GM12878 (cell line): Measurements from ENCODE around the gene LTC4S. TPM values are rescaled to one million over a fixed set of nuclear protein-coding genes. Genes with fewer than 3 reads are reported as not detected.
A peak's percentile ranks its signal among the peaks of the same experiment; 100 is the strongest.

ENCODE experiments used
- ATAC-seq: fragments of 200-7000 bp; cut with Tn5 transposase; 3 replicates; pipeline ENCODE4 v1.9.1; 2020; ENCODE audit warnings: mild to moderate bottlenecking, moderate library complexity
- BruUV-seq: library from RNA; stranded (reverse); fragments of 400-500 nt; replicated peaks from 2 replicates; lab custom pipeline; 2021; lab: Mats Ljungman, UMichigan
- CTCF ChIA-PET: fragments of 300-600 bp; sonication (Branson Sonifier 250); formaldehyde crosslinking; extraction: SDS; loops from one replicate; lab custom pipeline; 2021; ENCODE audit warnings: inconsistent platforms; lab: Yijun Ruan, JAX
- POLR2A ChIA-PET: fragments of 350-600 bp; formaldehyde crosslinking; extraction: SDS; loops from one replicate; lab custom pipeline; 2021; ENCODE audit warnings: inconsistent platforms; lab: Charles Lee
- RAD21 ChIA-PET: fragments of 300-600 bp; sonication (Branson Sonifier 250); formaldehyde crosslinking; loops from one replicate; lab custom pipeline; 2023; ENCODE audit warnings: antibody characterized with exemption; ENCODE audit not compliant: unreplicated experiment; lab: Charles Lee
- SMC1A ChIA-PET: fragments of 300-600 bp; sonication (Branson Sonifier 250); formaldehyde crosslinking; loops from one replicate; lab custom pipeline; 2023; ENCODE audit not compliant: unreplicated experiment, uncharacterized antibody; lab: Charles Lee
- DNase-seq: peaks from one replicate; pipeline ENCODE4 v3.0.0-alpha.2; 2011; ENCODE audit warnings: low read depth, low spot score
- FAIRE-seq: peaks from 3 replicates; lab custom pipeline; 2011; peaks lifted over from hg19 to GRCh38; lab: Jason Lieb, UNC
- H2AFZ ChIP-seq: 2 replicates; pipeline ENCODE4 v1.6.0; 2011; ENCODE audit warnings: low read depth, low read length, control low read depth; ENCODE audit not compliant: control insufficient read depth
- H3K27ac ChIP-seq: 2 replicates; pipeline ENCODE4 v1.5.1; 2011; ENCODE audit warnings: control low read depth; ENCODE audit not compliant: control insufficient read depth, insufficient read depth
- H3K27me3 ChIP-seq, 2 experiments: replicated peaks in 1 of 2; 2 replicates each; pipeline versions ENCODE4 v1.6.0 to v1.6.1; 2011; ENCODE audit warnings: low read length in 1 of 2; ENCODE audit not compliant: control insufficient read depth in 2 of 2, insufficient read depth in 2 of 2
- H3K36me3 ChIP-seq, 2 experiments: 2 replicates each; pipeline ENCODE4 v1.5.1; 2011; ENCODE audit warnings: low read length in 1 of 2; ENCODE audit not compliant: control insufficient read depth in 2 of 2, insufficient read depth in 2 of 2
- H3K4me1 ChIP-seq: 2 replicates; pipeline ENCODE4 v1.6.1; 2011; ENCODE audit warnings: mild to moderate bottlenecking, low read length, moderate library complexity, mixed read lengths; ENCODE audit not compliant: control insufficient read depth, insufficient read depth
- H3K4me2 ChIP-seq: 2 replicates; pipeline ENCODE4 v1.6.0; 2011; ENCODE audit warnings: control low read depth; ENCODE audit not compliant: control insufficient read depth, insufficient read depth
- H3K4me3 ChIP-seq: fragments of 200-600 bp; sonication (generic); 2 replicates; pipeline ENCODE4 v1.5.1; 2016
- H3K79me2 ChIP-seq: 2 replicates; pipeline ENCODE4 v1.6.0; 2011; ENCODE audit warnings: low read length; ENCODE audit not compliant: control insufficient read depth, insufficient read depth
- H3K9ac ChIP-seq: 2 replicates; pipeline ENCODE4 v1.8.0; 2011; ENCODE audit warnings: low read length, control low read depth, mixed read lengths; ENCODE audit not compliant: control insufficient read depth, insufficient read depth
- H3K9me3 ChIP-seq: replicated peaks from 3 replicates; pipeline ENCODE4 v1.5.1; 2011; ENCODE audit warnings: mild to moderate bottlenecking, low read length; ENCODE audit not compliant: control insufficient read depth, insufficient read depth
- H4K20me1 ChIP-seq: 2 replicates; pipeline ENCODE4 v1.6.0; 2011; ENCODE audit not compliant: control insufficient read depth, insufficient read depth
- CHD1 ChIP-seq: IDR thresholded peaks from 2 replicates; pipeline ENCODE4 v1.6.1; 2012; ENCODE audit warnings: low read depth, low read length, improper control_type of control experiment
- CHD2 ChIP-seq: IDR thresholded peaks from 2 replicates; pipeline ENCODE4 v1.6.1; 2011; ENCODE audit warnings: low read depth, low read length, improper control_type of control experiment, borderline replicate concordance
- EGR1 ChIP-seq, 2 experiments: IDR thresholded peaks; 1 replicate in 1 of 2; 2 replicates in 1 of 2; pipeline ENCODE4 v1.6.1; 2011 to 2012; ENCODE audit warnings: low read depth in 2 of 2, low read length in 2 of 2, borderline replicate concordance in 1 of 2, mild to moderate bottlenecking in 1 of 2, moderate library complexity in 1 of 2
- EZH2 ChIP-seq: IDR thresholded peaks from 2 replicates; pipeline ENCODE4 v1.6.1; 2012; ENCODE audit warnings: low read depth, mild to moderate bottlenecking, control low read depth, inconsistent platforms, low read length, borderline replicate concordance; ENCODE audit not compliant: control insufficient read depth
- IKZF2 ChIP-seq, 2 experiments: fragments of 450-650 bp; IDR thresholded peaks; 2 replicates each; pipeline ENCODE4 v1.6.1; 2017; ENCODE audit warnings: mild to moderate bottlenecking in 2 of 2, moderate library complexity in 2 of 2
- IRF5 ChIP-seq: fragments of 450-650 bp; IDR thresholded peaks from 2 replicates; pipeline ENCODE4 v1.6.1; 2017; ENCODE audit warnings: borderline replicate concordance
- MEF2B ChIP-seq: fragments of 450-650 bp; IDR thresholded peaks from 2 replicates; pipeline ENCODE4 v1.6.1; 2018; ENCODE audit warnings: mild to moderate bottlenecking, moderate library complexity; ENCODE audit not compliant: partially characterized antibody, poor library complexity, severe bottlenecking
- NRF1 ChIP-seq: conservative IDR thresholded peaks from 2 replicates; pipeline ENCODE4 v1.6.1; 2011; ENCODE audit warnings: mild to moderate bottlenecking, low read depth, low read length, improper control_type of control experiment
- PBX3 ChIP-seq: IDR thresholded peaks from 2 replicates; pipeline ENCODE4 v1.6.1; 2011; ENCODE audit warnings: mild to moderate bottlenecking, low read depth, low read length, moderate library complexity; ENCODE audit not compliant: insufficient replicate concordance
- POU2F2 ChIP-seq: IDR thresholded peaks from 3 replicates; pipeline ENCODE4 v1.6.1; 2011; ENCODE audit warnings: low read depth, mild to moderate bottlenecking, low read length, borderline replicate concordance
- SKIL ChIP-seq: fragments of 450-650 bp; IDR thresholded peaks from 2 replicates; pipeline ENCODE4 v1.6.1; 2017; ENCODE audit warnings: mild to moderate bottlenecking, low read depth, inconsistent platforms; ENCODE audit not compliant: poor library complexity, severe bottlenecking
- STAT3 ChIP-seq: IDR thresholded peaks from 2 replicates; pipeline ENCODE4 v1.6.1; 2011; ENCODE audit warnings: low read depth, low read length, improper control_type of control experiment
- ZNF687 ChIP-seq: fragments of 450-650 bp; IDR thresholded peaks from 2 replicates; pipeline ENCODE4 v1.6.1; 2017; ENCODE audit warnings: mild to moderate bottlenecking, moderate library complexity
- WGBS: methylation state at CpG from one replicate; pipeline ENCODE4 v1.1.6; 2016; ENCODE audit warnings: low lambda C conversion rate; ENCODE audit not compliant: insufficient replicate concordance, insufficient coverage; ENCODE audit errors: missing lambda C conversion rate; 5-methylcytosine and 5-hydroxymethylcytosine counted together
- in situ Hi-C: fragments of 300-500 bp; cut with MboI; formaldehyde crosslinking; loops from 9 replicates; pipeline ENCODE4 v1.14.3; 2018; ENCODE audit warnings: mixed read lengths
- intact Hi-C: fragments of 100-400 bp; cut with micrococcal nuclease; formaldehyde crosslinking; loops from one replicate; pipeline ENCODE4 v1.14.2; 2022; ENCODE audit not compliant: unreplicated experiment
- polyA plus RNA-seq, 11 experiments: library from polyadenylated mRNA; depleted of rRNA in 4 of 11; unstranded in 6 of 11; stranded (reverse) in 5 of 11; fragments of >200 nt; fragmentation: Nextera tagmentation in 4 of 11; fragmentation: Illumina TruSeq in 1 of 11; extraction: Ambion mirVana in 4 of 11; extraction: Trizol in 1 of 11; gene quantifications; 1 replicate in 1 of 11; 2 replicates in 10 of 11; pipeline versions ENCODE4 v1.2.1 to v1.2.3, GENCODE V29; 2011 to 2016; ENCODE audit warnings: inconsistent platforms in 2 of 11, missing spikeins in 2 of 11, low read depth in 1 of 11
- total RNA-seq, 4 experiments: library from RNA; depleted of rRNA in 3 of 4; stranded (reverse); fragments of >200 nt in 3 of 4; fragmentation: Illumina TruSeq in 1 of 4; extraction: Trizol in 1 of 4; gene quantifications; 2 replicates each; pipeline versions ENCODE4 v1.2.1 to v1.2.3, GENCODE V29; 2013 to 2021

The LTC4S gene
- total and polyA plus RNA-seq, 10 of the 15 experiments (the other 5 are each of a cell fraction or from before 2014, with no cell fraction given), result 0.78 to 3.6 (median 1.8) TPM; not detected in 5

- WGBS, result 92% methylated on average over 2 of the region's 3 CpGs
- intact Hi-C loops, result no loop called here
- POLR2A ChIA-PET, result no interaction called here
- TF ChIP-seq PBX3 (no peak), IRF5 (no peak), STAT3 (no peak), IKZF2 (IDR thresholded peaks at IDR 0.05) (no peak), EGR1 (IDR thresholded peaks at IDR 0.05; ENCODE audit: borderline replicate concordance in 1 of 2, low read depth in 2 of 2, low read length in 2 of 2) (no peak), POU2F2 (no peak), SKIL (no peak), CHD2 (no peak), EZH2 (no peak), NRF1 (no peak), ZNF687 (no peak), MEF2B (no peak), CHD1 (no peak)
These were observed 789 bp downstream of the LTC4S start for GRCh38 chr5:179794575-179794974.

More at GRCh38 chr5:179794575-179794974, 789 bp downstream of the LTC4S start:
- peaks cover 23% of the 10 kb centered on the region for H3K4me1 ChIP-seq
- H3K79me2 ChIP-seq, result no peaks in the 10 kb centered on the region
- no peak overlapping the region for H3K4me3 ChIP-seq
- no peak overlapping the region for H3K27ac ChIP-seq
- ChIA-PET SMC1A (interaction anchor here (0.9 to 1.2 kb wide), 3 partner anchors 9 to 133 kb away, joined by 3 read pairs; no protein-coding TSS in a partner anchor), RAD21 (interaction anchor here (1.3 to 1.5 kb wide), 2 partner anchors 31 to 115 kb away, joined by 5 to 7 read pairs; no protein-coding TSS in a partner anchor), CTCF (interaction anchor here (0.7 to 2.9 kb wide), 3 partner anchors 13 to 32 kb away, joined by 3 to 14 read pairs (median 3); no protein-coding TSS in a partner anchor)
- no peak overlapping the region for H2AFZ ChIP-seq
- peak overlapping the region; percentile 96 for H3K4me2 ChIP-seq
- no peaks in the 10 kb centered on the region for H4K20me1 ChIP-seq
- H3K9me3 ChIP-seq, result no peaks in the 10 kb centered on the region
- in situ Hi-C loops, result loop anchor here (25.0 kb wide), 1 partner anchor 293 kb away; no protein-coding TSS in a partner anchor
- no peak for ATAC-seq
- H3K9ac ChIP-seq, result no peak overlapping the region
- DNase-seq, result no peak
- no peaks in the 10 kb centered on the region for H3K27me3 ChIP-seq
- peaks cover 0 to 10% of the 10 kb centered on the region in 2 experiments; a peak in 2 of 4 replicates for H3K36me3 ChIP-seq
- no TSS peak for BruUV-seq
- no peak for FAIRE-seq
